ENCODE data around the gene PDE4DIP. TPM values are rescaled to one million over a fixed set of nuclear protein-coding genes. Genes with fewer than 3 reads are reported as not detected.
"Not testable (repeated sequence)": the region's sequence is repeated elsewhere in the genome, so short reads cannot be mapped to it uniquely, and the experiment has no call there.

The PDE4DIP gene
- total RNA-seq, 2 donors from 2014 or later, result 17.8 to 33.8 TPM

DNA sequence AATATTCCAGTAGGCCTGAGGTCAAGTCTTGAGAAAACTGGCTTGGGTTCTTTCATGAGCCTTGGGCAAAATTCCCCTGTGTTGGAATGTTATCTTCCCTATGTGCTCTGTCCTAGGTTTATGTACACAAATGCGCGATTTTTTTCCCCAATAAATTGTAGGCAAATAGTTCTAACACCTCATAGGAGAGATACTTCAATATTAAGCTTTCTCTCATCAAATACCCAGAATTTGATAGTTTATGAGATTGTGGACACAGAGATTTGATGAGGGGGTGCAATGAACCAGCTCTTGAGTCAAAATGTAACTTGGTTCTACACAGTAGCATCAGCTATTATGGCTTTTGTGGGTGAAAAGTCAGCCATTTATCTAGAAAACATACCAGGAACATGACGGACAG is 220.4 kb downstream of the PDE4DIP start:
- not testable (repeated sequence) for H3K27me3 Mint-ChIP-seq; ATAC-seq; H3K9me3 Mint-ChIP-seq; H3K27ac Mint-ChIP-seq; H3K4me1 Mint-ChIP-seq (ENCODE audit: low read depth in 2 of 2); H3K4me3 Mint-ChIP-seq; H3K36me3 Mint-ChIP-seq; DNase-seq (ENCODE audit: low spot score)

GRCh38 chr1:149075505-149076127 is 231.4 kb downstream of the PDE4DIP start:
- H3K36me3 Mint-ChIP-seq; H3K27me3 Mint-ChIP-seq; DNase-seq (ENCODE audit: low spot score); H3K27ac Mint-ChIP-seq; H3K4me3 Mint-ChIP-seq; H3K9me3 Mint-ChIP-seq; ATAC-seq; H3K4me1 Mint-ChIP-seq (ENCODE audit: low read depth in 2 of 2): not testable (repeated sequence)

Other genes starting within 250 kb of the PDE4DIP start
- gene NBPF14, start 248.4 kb upstream of the PDE4DIP start, total RNA-seq, result 10 to 100 TPM; 23.0 to 45.6 TPM
- 1 to 10 TPM; 2.4 to 3.1 TPM for gene NUDT4B, start 95.7 kb upstream of the PDE4DIP start, total RNA-seq

Measured in natural killer cell treated with Interleukin-12 subunit alpha and Interleukin-12 subunit beta and Interleukin-15 and Interleukin-18, amount 100 ng/mL, for 72 hours (primary cell).